DMS53 (cell line): ENCODE measurements around the gene CHCHD3.
"Not testable (repeated sequence)": the region's sequence is repeated elsewhere in the genome, so short reads cannot be mapped to it uniquely, and the experiment has no call there.

Experiments
- DNase-seq: peaks from one replicate; lab custom pipeline; 2025; lab: John Stamatoyannopoulos, UW

Gene CHCHD3

GRCh38 chr7:133040674-133041073 is 41.2 kb downstream of the CHCHD3 start:
- no peak for DNase-seq

GRCh38 chr7:133040178-133040577 is 41.7 kb downstream of the CHCHD3 start:
- DNase-seq, result no peak

GRCh38 chr7:133039614-133040013 is 42.3 kb downstream of the CHCHD3 start:
- no peak for DNase-seq

GRCh38 chr7:133036289-133036688 is 45.6 kb downstream of the CHCHD3 start:
- DNase-seq, result no peak

GRCh38 chr7:133035240-133035639 is 46.6 kb downstream of the CHCHD3 start:
- not testable (repeated sequence) for DNase-seq

- no peak for DNase-seq
Observed at GRCh38 chr7:133030346-133030745, 51.5 kb downstream of the CHCHD3 start.

- DNase-seq, result no peak
Observed at GRCh38 chr7:133029463-133029862, 52.4 kb downstream of the CHCHD3 start.

GRCh38 chr7:133027397-133027796 is 54.5 kb downstream of the CHCHD3 start:
- no peak for DNase-seq

GRCh38 chr7:133026210-133026859 is 55.6 kb downstream of the CHCHD3 start:
- DNase-seq, result no peak

GRCh38 chr7:133025056-133025455 is 56.8 kb downstream of the CHCHD3 start:
- DNase-seq, result no peak

- no peak for DNase-seq
Observed at GRCh38 chr7:133024596-133024995, 57.3 kb downstream of the CHCHD3 start.

GRCh38 chr7:133023370-133024071 is 58.4 kb downstream of the CHCHD3 start:
- no peak for DNase-seq

- DNase-seq, result no peak
Observed at GRCh38 chr7:133022661-133023060, 59.2 kb downstream of the CHCHD3 start.

- no peak for DNase-seq
Observed at GRCh38 chr7:133021196-133021595, 60.7 kb downstream of the CHCHD3 start.

- DNase-seq, result no peak
Observed at GRCh38 chr7:133020496-133020895, 61.4 kb downstream of the CHCHD3 start.

- no peak for DNase-seq
Observed at GRCh38 chr7:133019590-133019989, 62.3 kb downstream of the CHCHD3 start.

- DNase-seq, result no peak
Observed at GRCh38 chr7:133016604-133017003, 65.3 kb downstream of the CHCHD3 start.

- no peak for DNase-seq
Observed at GRCh38 chr7:133015888-133016287, 66.0 kb downstream of the CHCHD3 start.

- DNase-seq, result no peak
Observed at GRCh38 chr7:133011746-133012145, 70.1 kb downstream of the CHCHD3 start.

- no peak for DNase-seq
Observed at GRCh38 chr7:133009426-133010252, 72.3 kb downstream of the CHCHD3 start.

- DNase-seq, result no peak
Observed at GRCh38 chr7:133007961-133008360, 73.9 kb downstream of the CHCHD3 start.

- no peak for DNase-seq
Observed at GRCh38 chr7:133003052-133003910, 78.6 kb downstream of the CHCHD3 start.
